ENCODE results near the gene CHTF18.
"Not testable (repeated sequence)": the region's sequence is repeated elsewhere in the genome, so short reads cannot be mapped to it uniquely, and the experiment has no call there.

The CHTF18 gene

DNA sequence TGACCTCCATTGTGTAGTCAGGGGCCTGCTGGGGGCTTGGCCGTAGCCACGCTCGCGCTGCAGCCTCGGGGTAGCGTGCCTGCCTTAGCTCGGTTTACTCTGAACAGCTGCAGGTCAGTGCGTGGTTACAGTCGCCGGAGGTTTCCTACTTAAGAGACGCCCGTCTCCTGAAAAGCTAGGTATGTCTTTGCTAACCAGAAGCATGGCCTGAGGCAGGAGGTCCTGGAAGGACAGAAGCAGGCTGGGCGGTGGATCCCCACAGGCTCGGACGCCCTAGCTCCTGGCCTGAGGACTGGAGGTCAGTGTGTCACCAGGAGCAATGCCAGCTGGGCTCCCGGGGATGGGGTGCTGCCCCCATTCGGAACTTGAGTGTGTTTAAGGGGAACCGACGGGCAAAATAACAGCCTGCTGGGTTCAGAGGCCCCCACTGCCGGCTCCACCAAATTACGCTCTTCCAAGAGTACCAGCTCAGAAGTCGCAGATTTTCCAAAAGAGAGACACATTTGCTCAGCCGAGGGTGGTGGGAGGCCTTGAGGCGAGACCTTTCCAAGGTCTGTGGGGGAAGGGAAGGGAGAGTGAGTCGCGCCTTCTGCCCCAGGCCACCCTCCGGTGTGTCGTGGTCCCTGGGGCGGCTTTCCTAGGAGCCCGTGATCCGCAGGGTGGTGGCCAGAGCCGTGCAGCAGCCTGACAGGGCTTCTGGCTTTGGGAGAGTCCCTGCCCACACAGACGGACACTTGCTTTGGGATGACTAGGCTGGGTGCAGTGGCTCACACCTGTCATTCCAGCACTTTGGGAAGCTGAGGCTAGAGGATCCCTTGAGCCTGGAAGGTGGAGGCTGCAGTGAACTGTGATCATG lies 16.0 kb downstream of the CHTF18 start:
- no peak for DNase-seq (ENCODE audit: low read depth in 4 of 4, low spot score in 1 of 4)

DNA sequence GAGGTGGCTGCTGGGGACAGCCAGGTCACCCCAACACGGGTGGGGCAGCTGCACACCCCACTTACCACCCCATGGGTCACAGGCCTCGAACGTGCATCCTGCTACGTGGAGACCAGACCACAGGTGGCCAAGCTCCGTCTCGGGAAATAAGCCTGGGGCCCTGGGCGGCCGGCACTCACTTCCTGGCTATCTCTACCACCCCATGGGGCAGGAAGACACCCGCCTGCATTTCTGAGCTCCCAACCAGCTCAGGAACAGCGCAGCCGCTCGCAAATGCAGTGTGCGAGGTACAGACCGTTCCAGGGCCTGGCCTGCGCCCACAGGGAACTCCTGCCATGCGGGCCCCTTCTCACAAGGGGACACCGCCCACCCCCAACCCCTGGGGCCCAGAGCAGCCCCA lies 17.1 kb downstream of the CHTF18 start:
- no peak for DNase-seq (ENCODE audit: low read depth in 4 of 4, low spot score in 1 of 4)

- peak; percentile 60 to 79 (median 77) for DNase-seq (ENCODE audit: low read depth in 4 of 4, low spot score in 1 of 4)
Observed at GRCh38 chr16:807347-808084, 19.1 kb downstream of the CHTF18 start.

DNA sequence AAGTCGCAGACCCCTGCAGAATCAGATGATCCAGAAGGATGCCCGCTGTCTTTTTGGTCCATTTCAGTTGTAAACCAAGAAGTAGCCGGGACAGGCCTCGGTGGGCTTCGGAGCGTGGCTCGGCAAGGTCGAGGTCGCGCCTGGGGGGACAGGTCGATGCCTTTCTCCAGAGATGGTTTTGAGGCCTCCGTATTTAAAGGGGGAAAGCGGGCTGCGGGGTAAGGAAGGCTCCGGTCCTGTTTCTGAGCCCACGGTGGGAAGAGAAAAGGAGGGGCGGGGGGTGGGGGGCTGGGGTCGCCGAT lies 19.6 kb downstream of the CHTF18 start:
- no peak for DNase-seq (ENCODE audit: low read depth in 4 of 4, low spot score in 1 of 4)

DNA sequence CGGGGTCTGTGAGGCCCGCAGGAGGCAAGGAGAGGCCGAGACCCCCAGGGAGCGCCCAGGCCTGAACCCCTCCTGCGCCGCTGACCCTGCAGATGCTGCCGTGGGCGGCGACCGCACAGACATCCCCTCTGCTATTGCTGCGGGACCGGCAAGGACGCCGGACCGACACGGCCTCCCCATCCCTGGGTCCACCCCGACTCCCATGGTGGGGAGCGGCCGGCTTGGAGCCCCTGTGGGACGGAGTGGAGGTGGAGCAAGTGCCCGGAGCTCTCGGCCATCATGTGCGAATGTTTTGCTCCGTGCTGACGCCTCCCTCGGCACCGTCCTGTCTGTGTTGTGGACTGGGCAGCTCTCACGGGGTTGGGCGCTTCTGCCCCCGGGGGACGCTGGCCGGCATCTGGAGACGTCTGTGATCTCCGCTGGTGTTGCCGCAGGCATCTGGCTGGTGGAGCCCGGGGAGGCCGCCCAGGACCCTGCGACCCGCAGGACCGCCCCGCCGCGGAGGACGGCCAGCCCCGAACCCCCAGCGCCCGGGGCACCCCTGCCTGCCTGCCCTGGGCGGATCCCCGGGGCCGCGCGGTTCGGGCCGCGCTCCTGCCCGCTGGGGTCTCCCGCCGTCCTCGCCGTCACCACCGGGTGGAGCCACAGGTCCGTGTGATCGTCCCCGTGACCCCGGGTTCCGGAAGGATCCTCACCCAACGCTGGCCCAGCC lies 24.9 kb downstream of the CHTF18 start:
- peak in 3 of 4 experiments; percentile 39 to 48 (median 40) for DNase-seq (ENCODE audit: low read depth in 4 of 4, low spot score in 1 of 4)

DNA sequence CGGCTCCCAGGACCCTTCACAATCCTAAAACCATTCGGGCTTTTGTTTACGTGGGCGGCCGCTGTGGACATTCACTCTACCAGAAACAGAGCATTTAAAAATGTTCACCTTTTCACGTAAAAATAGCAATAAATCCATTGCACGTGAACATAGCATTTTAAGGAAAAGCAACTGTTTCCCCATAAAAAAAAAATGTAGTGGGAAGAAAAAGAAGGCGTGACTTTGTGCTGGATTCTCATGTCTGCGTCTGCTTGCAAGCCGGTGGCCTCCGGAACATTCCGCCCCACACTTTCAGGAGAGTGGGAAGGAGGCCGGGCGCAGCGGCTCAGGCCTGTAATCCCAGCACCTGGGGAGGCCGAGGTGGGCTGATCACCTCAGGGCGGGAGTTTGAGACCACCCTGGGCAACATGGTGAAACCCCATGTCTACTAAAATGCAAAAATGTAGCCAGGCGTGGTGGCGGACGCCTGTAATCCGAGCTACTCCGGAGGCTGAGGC lies 25.5 kb downstream of the CHTF18 start:
- no peak for DNase-seq (ENCODE audit: low read depth in 4 of 4, low spot score in 1 of 4)

DNA sequence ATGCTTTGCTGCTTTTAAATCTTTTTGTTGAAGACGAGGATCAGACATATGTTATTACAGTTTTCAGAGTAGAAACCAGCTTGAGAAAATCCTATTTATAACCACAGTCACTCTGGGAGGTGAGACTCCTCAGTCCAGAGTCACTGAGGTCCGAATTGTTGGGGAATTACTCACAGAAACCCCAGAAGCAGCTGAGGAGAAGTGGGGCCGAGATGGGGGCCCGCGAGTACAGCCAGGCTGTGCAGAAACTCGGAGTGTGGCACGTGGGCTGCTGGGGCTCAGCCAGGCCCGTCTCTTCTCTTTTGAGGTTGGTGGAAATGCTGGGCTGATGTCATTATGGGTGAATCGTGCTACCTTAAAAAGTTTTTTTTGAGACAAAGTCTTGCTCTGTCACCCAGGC lies 26.6 kb downstream of the CHTF18 start:
- DNase-seq (ENCODE audit: low read depth in 4 of 4, low spot score in 1 of 4): no peak

- no peak for DNase-seq (ENCODE audit: low read depth in 4 of 4, low spot score in 1 of 4)
Observed at GRCh38 chr16:815861-816260, 27.4 kb downstream of the CHTF18 start.

DNA sequence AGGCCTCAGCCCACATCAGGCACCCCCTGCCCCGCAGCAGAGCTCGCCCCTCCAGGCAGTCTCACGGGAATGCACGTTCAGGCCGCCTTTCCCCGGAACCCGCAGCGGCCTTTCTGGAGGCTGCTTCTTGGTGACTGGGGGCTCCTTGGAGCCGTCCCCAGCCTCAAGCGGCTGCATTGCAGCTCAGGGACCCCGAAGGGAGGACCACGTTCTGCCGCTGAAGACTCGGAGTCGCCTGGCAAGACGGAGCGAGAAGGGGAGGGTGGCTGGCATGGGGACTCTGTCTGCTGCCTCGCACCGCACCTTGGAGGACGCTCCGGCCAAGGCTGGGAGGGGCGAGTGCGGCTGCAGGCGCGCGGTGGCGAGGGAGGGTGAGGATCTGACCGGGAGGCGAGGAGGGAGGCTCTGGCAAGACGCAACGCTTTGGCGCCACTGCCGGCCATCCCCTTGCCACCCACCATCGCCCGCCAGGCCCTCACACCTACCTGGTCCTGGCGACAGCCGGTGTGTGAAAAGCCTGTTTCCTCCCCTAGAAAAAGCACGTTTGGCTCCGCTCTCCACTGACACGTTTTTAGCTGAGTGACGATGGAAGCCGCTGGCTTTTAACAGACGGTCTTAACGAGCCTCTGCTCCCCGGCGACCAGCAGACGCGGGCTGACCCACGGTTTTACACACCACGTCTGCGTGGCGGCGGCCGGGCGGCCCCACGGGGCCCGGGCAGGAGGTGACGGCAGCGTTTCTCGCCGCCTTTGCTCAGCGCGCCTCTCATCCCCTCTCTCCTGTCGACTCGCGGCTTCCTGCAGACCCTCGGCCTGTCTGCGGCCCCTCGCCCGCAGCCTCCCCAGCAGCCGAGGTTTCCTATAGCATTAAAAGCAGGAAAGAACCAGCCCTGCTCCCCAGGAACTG lies 28.8 kb downstream of the CHTF18 start:
- DNase-seq (ENCODE audit: low read depth in 4 of 4, low spot score in 1 of 4): no peak

DNA sequence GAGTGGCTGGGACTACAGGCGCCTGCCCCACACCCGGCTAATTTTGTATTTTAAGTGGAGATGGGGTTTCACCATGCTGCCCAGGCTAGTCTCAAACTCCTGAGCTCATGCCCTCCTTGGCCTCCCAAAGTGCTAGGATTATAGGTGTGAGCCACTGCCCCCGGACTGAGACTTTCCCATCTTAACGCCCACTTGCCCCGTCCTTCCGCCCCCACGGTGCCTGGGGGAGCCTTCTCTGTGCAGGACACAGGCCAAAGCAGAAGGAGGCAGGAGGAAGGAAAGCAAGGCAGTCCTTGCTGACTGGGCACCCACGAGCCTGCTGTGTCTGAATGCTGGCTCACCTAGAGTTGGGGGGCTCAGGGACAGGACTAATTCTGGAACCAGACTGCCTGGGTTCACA lies 29.7 kb downstream of the CHTF18 start:
- DNase-seq (ENCODE audit: low read depth in 4 of 4, low spot score in 1 of 4): no peak

- DNase-seq (ENCODE audit: low read depth in 4 of 4, low spot score in 1 of 4): no peak
Observed at GRCh38 chr16:818592-818991, 30.2 kb downstream of the CHTF18 start.

DNA sequence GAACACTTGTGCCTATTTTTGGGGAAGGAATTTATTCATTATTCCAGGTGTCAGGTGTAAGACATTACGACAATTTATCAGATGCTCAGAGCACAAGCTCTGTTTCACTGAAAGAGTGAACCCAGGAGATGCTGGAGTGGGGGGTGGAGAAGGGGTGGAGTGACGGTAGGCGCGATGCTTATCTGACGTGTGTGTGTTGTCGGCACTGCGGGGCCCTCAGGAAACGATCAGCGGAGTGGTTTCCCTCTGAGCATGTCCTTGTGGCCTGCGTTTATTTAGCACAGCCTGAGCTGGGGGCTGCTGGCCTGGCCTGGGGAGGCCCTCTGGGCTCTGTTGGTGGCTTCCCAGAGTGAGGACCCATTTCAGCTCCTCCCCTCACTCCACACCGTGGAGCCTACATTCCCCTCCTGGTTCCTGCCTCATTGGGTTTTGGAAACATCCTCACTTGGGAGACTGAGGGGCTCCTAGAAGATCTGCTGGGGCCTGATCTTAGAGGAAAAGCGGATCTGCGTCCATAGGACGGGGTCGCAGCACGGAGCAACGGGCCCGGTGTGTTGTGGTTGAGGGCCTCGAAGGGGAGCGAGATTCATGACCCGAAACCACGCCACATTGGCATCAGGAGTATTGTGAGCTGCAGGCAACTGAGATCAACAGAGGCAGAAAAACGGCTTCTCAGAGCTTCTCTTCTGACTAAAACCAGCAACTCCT lies 31.1 kb downstream of the CHTF18 start:
- no peak for DNase-seq (ENCODE audit: low read depth in 4 of 4, low spot score in 1 of 4)

- DNase-seq (ENCODE audit: low read depth in 4 of 4, low spot score in 1 of 4): not testable (repeated sequence)
Observed at GRCh38 chr16:820044-820408, 31.6 kb downstream of the CHTF18 start.

DNA sequence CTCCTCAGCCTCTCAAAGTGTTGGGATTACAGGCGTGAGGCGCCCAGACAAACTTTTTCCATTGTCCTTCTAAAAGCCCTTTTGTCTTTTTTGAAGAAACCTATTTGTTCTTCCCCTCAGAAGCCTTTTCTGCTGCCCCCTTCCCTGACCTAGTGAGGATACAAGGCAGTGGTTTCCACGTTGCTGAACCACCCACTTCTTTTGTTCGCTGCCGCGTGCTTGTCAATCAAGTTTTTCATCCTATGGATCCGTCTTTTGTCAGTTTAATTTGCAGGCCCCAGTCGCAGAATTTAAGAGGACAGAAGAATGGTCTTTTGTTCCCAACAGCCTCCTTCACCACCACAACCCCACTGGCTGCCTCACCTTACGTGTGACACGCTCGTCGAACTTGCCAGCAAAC lies 32.3 kb downstream of the CHTF18 start:
- DNase-seq (ENCODE audit: low read depth in 4 of 4, low spot score in 1 of 4): no peak

DNA sequence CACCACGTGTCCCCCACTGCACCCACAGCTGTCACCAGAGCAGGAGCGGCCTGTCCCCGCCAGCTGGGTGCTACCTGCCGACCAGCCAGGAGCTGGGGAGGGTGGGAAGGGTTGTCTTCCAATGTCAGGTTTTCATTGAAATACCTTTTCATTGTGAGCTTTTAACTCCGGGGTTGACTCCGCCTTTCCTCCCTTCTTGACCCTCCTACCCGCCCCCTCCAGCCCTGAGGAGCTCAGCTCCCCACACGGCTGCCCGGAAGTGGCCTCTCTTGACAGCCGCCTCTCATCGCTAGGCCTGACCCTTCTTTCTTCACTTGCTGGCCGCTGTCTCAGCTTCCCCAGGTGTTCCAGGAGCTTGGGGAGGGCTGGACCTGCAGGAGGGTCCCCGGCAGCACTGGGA lies 33.3 kb downstream of the CHTF18 start:
- no peak for DNase-seq (ENCODE audit: low read depth in 4 of 4, low spot score in 1 of 4)

GRCh38 chr16:822174-822908 lies 33.9 kb downstream of the CHTF18 start:
- no peak for DNase-seq (ENCODE audit: low read depth in 4 of 4, low spot score in 1 of 4)

- DNase-seq (ENCODE audit: low read depth in 4 of 4, low spot score in 1 of 4): no peak
Observed at GRCh38 chr16:822909-823297, 34.5 kb downstream of the CHTF18 start.

GRCh38 chr16:824194-824593 lies 35.8 kb downstream of the CHTF18 start:
- no peak for DNase-seq (ENCODE audit: low read depth in 4 of 4, low spot score in 1 of 4)

DNA sequence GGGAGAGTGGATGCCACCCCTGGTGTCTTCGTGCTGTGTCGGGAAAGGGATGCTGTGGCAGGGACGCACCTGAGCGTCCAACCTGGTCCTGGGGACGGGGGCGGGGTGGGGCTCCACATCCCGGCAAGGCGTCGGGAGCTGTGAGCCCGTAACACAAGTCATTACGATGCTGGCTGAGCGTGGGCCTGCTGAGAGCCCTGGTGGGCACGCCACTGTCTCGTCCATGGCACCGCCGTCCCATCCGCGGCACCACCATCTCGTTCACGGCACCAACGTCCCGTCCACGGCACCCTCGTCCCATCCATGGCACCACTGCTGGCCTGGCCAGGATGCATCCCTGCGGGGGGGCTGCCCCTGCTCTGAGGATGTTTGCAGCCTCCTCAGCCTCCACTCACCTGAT lies 36.2 kb downstream of the CHTF18 start:
- no peak for DNase-seq (ENCODE audit: low read depth in 4 of 4, low spot score in 1 of 4)

All from stimulated activated CD4-positive, alpha-beta T cell treated with anti-CD3 and anti-CD28 coated beads, Interleukin-1b, Interleukin-23, amount 100 ng/mL, for 24 hours (primary cell).